IPS DF 4.7 (cell line): Measurements from ENCODE around the gene PHLPP1.

Source experiments
- DNase-seq: peaks from one replicate; pipeline ENCODE4 v3.0.0-alpha.2; 2013; ENCODE audit warnings: low spot score; ENCODE audit errors: extremely low read depth

The PHLPP1 gene

DNA sequence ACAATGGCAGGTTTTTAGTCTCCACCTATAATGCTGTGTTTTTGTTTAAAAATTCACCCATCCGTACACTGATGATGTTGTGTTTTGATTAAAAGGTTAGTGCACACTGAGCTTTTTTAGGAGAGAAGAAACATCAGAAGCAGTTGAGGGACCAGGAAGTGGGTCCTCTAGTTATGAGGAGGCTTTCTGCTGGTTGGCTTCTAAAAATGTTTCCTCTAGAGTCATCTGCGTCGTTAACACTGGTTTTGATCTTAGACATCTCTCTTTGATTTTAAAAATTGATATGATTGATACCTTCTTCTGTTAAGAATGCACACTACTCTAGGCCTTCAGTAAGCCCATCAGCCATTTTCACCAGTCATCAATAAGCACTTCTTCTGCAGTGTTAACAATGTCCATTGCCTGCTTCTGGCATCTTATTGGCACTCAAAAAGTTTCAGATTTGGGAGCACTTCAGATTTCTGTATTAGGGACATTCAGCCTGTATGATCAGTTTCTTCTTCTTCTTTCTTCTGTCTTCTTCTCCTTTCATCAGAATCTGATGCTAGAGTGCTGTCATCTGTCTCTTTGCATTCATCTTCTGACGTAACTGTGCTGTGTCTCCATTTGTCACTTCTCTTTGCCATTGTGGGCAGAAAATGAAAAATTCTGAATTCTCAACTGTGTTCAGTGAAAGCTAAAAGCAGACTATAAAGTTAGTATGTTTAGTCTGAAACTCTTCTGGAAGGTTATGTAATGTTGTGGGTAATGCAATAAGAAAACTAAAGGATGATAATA, 56.3 kb downstream of the PHLPP1 start:
- no peak for DNase-seq

DNA sequence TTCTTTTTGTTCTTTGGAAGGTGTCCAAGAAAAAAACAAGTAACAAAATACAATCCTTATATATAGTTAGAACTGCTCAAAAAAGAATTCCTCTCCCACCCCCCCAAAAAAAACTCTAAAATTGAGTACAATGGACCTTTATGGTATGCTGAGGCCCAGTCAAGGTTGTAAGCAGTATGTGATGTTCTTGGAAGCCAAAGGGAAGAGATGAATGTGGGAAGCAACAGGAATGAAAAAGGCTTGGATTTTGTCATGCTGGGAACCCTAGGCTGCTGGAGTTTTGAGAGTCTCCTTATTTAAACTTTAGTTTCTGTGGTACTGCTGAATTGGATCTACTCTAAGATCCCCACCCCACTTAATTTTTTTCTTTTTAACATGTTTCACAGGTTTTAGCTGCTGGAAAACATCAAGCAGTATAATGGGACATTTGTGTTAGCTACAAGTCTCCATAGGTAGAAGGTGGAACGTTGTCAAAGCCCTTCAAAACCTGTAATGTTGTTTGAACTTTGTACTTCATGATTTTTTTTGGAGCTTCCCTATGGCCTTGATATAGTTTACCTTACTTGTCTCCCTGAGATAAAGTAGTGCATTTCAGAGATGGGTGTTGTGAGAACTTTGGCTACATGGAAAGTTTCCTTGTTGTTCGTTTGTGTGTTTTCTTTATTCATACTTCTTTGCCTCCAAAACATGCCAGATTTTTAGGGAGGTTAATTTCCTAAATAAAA, 57.7 kb downstream of the PHLPP1 start:
- no peak for DNase-seq

DNA sequence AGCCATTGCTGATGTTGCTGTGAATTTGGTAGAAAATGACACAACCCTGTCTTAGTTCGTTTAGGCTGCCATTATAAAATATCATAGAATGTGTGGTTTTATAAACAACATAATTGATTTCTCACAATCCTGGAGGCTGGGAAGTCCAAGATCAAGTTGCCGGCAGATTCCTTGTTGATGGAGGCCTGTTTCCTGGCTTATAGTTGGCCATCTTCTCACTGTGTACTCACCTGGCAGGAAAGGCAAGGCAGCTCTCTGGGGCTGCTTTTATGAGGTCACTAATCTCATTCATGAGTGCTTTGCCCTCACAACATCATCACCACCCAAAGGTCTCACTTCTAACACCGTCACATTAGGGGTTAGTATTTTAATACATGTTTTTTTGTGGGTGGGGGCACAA, 58.4 kb downstream of the PHLPP1 start:
- no peak for DNase-seq

DNA sequence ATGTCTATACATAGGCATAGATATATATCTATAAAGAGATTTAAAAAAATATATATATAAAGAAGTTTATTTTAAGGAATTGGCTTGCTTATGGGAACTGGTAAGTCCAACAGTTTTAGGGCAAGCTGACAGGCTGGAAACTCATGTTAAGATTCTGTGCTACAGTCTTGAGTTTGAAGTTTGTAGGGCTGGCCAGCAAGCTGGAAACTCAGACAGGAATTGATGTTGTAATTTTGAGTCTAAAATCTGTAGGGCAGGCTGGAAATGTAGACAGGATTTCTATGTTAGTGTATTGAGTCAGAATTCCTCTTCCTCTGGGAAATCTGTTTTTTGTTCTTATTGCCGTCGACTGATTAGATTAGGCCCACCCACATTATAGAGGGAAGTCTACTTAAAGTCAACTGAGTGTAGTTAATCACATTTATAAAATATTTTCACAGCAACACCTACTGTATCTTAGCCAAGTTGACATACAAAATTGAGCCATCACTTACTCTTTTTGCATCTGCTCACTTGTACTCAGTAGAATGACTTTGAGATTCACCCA, 60.8 kb downstream of the PHLPP1 start:
- no peak for DNase-seq

- no peak for DNase-seq
Measured at GRCh38 chr18:62777814-62778213, 62.5 kb downstream of the PHLPP1 start.

DNA sequence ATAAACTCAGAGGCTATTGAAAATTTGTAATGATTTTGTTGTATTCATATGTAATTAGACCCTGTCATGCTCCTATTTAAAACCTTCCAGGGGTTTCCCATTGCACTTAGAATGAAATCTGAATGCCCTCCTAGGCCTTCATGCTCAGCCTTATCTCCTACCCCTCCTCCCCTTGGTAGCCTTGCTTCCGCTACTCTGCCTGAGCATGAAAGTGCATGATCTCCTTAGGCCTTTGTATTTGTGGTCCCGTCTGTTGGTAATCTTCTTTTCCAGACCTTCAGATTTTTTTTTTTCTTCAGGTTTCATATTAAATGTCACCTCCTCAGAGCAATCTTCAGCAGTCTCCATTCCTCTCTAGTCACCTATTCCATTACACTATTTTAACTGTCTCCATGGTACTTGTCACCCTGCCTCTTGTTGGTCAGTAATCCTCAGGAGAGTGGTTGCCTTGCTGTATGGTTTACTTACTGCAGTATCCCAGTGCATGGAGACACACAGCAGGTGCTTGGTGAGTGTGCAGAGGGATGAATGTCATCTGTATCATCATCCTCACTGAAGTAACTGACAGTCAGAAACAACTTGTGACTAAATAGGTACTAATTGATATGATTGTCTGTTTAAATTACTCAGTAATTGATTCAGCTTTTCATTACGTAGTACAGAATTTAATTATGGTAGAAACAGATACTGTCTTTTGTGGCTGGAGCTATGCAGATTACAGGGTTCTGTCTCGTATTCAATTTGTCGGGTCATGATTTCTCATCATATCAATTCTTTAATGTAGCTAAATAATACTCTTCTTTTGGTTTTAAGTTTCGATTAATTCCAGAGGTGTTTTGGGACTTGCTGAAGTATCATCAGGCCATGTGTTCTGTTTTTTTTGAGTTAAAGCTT, 63.9 kb downstream of the PHLPP1 start:
- no peak for DNase-seq

DNA sequence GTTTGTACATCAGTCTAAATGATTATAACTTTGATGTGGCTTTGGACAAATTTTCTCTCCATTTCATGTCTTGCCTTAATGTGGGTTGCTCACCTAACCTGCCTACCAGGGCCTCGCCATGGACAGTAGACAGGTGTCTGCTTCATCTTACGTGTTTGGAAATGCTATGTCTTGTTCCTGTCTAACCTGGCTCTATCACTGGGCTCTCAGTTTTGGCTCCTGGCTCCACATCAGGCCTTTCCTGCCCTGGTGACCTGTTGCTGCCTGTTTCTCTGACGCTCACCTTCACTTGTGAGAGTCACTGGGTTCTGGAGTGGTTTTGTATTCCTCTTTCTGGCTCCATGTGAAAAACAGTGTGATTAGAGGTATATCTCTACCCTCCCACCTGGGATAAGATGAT, 65.9 kb downstream of the PHLPP1 start:
- DNase-seq = no peak

GRCh38 chr18:62781893-62782292, 66.6 kb downstream of the PHLPP1 start:
- no peak for DNase-seq

- no peak for DNase-seq
Measured at GRCh38 chr18:62784338-62784965, 69.1 kb downstream of the PHLPP1 start.

GRCh38 chr18:62784966-62785413, 69.6 kb downstream of the PHLPP1 start:
- no peak for DNase-seq

DNA sequence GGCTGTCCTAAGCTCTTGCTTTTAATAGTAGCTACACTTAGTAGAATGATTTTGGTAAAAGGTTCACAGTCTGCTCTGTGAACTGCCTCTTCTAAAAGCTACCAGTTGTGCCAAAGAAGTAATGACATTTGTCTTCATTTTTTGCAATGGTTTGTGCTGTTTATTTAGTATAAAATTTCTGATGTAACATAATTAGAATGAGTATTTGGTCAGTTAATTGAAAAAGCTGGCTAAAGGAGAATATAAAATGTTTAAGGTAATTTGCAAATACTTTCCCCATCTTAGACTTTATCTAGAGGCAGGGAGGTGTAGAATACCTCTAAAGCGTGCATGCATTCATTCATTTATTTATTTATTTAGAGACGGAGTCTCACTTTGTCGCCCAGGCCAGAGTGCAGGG, 71.3 kb downstream of the PHLPP1 start:
- no peak for DNase-seq

- no peak for DNase-seq
Measured at GRCh38 chr18:62788111-62788510, 72.8 kb downstream of the PHLPP1 start.

DNA sequence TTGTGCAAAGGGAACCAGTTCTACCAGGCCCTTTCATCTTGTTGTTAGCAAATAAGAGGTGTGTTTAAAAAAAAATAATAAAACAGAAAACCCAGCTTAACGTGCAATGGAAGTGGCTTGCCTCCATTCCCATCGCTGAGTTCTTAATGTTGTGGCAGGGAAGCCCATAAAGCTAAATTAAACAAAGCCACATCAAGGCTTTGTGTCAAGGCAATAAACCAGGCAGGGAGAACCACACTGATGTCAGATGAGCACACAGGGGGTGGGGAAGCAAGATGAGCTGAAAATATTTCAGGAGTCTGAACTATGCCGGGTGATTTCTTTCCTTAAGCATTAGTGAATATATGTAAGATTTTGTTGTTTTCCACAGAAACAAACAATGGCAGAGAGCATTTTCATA, 73.5 kb downstream of the PHLPP1 start:
- no peak for DNase-seq

DNA sequence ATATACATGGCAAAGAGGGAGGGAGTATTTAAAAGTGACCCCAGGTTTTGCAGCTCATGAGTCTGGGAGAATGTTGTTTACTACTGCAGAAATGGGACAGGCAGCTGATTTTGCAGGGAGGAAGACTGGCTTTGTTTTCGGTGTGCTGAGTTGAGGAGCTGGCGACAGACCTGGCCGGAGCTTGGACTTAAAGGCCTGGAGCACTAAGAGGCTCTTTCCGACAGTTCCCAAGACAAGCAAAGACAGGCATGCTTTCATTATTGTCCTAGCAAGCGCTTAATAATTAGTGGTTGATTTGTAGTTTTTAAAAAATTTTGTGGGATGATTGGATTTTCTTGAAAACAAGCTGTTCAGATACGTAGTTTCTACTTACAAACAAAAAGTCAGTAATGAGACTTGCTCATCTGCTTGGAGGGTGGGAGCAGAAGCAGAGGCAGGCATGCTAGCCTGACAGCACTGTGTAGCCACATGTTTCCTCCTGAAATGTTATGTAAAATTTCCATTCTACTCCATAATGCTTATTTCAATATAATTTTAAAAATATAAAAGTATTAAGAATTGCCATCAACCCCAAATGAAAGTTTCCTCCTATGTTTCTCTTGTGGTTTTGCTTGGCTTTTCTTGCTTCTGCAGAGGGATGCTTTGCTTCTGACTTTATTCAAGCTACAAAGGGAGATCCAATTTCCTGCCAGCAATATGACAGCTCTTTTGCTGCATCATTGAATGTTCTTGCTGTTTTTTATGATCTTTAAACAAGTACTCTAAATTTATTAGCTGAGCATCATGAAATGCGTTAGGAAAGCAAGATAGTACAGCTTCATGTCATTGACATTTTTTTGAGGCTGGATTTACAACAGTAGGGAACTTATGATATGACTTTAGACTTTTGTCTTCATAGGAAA, 75.8 kb downstream of the PHLPP1 start:
- DNase-seq = no peak

DNA sequence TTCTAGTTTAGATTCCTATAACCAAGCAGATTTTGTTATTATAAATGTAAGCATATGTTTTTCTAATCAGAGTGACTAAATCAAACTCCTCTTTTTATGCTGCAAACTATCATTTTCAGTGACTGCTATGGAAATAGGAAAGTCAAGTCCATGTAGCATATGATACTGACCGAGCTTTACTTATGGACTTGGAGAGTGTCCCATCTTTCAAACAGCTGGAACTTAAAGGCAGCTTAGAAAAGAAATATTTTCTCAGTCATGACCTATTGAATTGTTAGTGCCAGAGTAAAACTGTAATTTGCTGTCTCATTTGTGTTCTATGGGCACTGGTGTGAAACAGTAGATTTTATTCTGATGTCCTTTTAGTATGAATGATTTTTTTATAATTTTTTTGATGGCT, 76.7 kb downstream of the PHLPP1 start:
- DNase-seq = no peak

DNA sequence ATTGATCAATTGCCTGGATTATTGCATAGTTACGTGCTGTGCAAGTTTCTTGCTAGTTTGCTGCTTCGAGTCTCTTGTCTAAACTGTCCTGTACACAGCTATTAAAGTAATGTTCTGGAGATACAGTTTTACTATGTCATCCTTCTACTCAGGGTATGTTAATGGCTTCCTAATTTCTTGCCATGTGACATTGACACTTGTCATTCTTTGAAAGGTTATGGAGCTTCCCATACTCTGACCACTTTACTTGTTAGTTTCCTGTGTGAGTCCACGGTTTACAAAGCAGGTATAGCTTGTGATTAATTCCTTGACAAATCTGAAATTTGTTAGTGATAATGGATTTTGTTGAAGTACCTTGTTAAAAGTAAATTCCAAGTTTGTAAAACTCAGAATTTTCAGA, 80.5 kb downstream of the PHLPP1 start:
- DNase-seq = no peak

GRCh38 chr18:62796216-62796621, 80.9 kb downstream of the PHLPP1 start:
- DNase-seq = no peak

- DNase-seq = no peak
Measured at GRCh38 chr18:62797329-62797728, 82.0 kb downstream of the PHLPP1 start.

DNA sequence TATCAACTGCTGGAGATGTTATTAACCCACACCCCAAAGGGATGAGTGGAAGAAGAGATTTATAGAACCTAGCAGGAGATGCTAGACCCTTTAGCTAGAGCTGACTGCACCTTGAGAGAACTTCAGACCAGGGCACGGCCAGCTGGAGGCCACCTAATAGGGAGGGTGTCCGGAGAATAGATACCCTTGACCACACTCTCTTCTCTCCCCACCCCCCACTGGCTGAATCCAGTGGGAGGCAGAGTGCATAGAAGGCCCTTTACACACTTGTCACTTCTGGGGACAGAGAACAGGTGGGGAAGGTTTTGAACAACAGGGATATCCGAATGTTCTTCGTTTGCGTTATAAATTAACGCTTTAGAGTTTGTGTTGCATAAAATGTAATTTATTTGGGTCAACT, 84.6 kb downstream of the PHLPP1 start:
- no peak for DNase-seq

DNA sequence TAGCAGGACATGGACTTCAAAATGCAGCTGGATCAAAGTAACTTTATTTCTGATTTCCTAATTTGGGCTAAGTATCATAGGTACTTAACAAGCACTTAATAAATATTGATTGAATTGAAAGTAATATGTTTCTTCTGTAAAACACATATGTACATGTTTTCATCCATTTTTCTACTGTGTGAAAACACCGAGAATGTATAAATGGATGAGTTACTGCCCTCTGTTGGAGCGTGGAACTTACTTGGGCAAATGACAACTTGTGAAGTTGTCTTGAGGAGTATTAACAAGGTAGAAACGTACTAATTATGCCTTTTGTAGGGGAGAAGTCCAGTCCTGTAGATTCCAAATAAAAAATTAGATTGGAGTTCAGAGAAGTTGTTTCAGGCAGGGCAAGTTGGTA, 87.2 kb downstream of the PHLPP1 start:
- no peak for DNase-seq
